Measurements from ENCODE around the gene STK38L.

Gene STK38L

DNA sequence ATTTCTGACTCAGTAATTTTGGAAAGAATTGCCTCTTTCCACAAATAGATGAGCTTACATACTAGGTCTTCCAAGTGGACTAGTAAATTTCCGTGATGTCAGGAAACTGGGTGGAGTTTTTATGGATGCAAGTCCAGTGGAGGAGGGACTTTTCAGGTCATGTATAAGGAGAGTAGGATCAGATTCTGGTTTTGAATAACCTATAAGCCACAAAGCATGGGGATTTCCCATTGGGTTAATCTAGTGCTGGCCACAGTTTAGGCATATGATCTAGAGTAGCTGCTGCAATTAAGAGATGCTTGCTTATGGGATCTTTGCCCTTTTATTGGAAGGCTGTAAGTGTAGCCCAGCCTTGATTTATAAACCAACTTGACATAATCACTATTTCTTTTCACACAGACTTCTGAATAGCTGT, 33.8 kb downstream of the STK38L start:
- DNase-seq (ENCODE audit: low spot score), result no peak

DNA sequence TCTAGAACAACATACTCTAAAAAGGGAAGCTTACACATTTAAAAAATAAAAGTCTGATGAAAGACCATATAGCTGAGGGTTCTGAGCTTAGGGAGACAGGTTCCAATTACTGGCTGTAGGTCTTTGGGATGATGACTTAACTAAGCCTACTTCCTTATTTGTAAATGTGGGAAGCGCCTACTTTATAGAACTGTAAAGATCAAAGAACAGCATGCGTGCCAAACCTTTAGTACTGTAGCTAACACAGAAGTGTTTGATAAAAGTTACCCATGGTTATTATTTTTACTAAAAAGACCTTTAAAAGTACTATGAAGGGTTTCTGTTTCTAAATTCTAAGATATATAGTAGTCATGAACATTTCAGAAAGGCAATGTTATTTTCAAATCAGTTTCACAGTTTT, 35.7 kb downstream of the STK38L start:
- no peak for DNase-seq (ENCODE audit: low spot score)

- no peak for DNase-seq (ENCODE audit: low spot score)
These were observed 36.3 kb downstream of the STK38L start for GRCh38 chr12:27280412-27280811.

DNA sequence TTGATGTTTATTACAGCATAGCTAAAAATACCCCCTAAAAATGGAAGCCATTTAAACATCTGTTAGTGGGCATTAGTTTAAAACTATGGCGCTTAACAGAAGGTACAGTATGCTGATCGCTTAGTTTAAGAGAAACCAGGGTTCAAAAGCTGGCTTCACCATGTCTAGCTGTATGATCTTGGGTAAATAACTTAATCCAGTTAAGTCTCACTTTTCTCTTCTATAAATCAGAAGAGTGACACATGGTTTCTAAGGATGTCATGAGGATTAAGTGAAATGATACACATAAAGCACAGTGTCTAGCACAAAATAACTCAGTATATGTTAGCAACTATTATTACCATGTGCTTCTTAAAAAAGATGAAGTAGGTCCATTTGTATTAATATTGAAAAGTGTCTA, 38.7 kb downstream of the STK38L start:
- DNase-seq (ENCODE audit: low spot score), result no peak

- no peak for DNase-seq (ENCODE audit: low spot score)
These were observed 39.9 kb downstream of the STK38L start for GRCh38 chr12:27284021-27284420.

- DNase-seq (ENCODE audit: low spot score), result no peak
These were observed 40.7 kb downstream of the STK38L start for GRCh38 chr12:27284751-27285150.

DNA sequence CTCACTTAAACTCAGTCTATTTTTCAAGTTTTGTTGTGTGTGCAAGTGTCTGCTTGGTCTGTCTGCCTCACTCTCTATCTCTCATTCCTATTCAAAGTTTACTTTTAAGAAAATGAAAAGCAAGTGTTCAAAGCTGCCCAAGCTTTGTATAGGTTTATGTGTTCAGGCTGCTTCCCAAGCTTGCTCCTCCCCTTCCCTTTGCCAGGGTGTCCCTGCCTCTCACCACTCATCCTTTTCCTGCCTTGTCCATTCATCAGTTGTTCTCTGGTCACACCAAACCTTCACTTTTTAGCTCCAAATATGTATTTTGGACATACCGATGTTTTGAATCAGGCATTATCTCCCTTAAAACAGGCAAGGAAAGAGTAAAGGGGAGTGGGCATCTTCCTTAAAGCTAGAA, 41.3 kb downstream of the STK38L start:
- DNase-seq (ENCODE audit: low spot score), result no peak

DNA sequence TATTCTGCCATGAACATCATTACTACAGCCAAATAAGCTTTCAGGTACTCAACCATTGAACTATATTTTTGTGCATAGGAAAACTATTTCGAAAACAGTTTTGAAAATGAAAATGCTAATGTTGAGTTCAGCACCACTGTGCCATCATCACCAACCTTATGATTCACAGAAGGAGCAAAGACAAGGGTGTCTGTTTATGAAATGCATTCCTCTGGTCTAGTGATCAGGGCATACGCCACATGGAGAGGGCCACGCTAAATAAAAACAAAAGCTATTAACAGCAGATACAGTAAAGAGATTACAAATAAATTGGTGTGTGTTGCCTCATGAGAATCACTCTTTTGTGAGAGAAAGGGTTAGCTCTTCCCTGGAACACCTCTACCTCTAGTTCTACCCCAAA, 45.3 kb downstream of the STK38L start:
- DNase-seq (ENCODE audit: low spot score), result no peak

DNA sequence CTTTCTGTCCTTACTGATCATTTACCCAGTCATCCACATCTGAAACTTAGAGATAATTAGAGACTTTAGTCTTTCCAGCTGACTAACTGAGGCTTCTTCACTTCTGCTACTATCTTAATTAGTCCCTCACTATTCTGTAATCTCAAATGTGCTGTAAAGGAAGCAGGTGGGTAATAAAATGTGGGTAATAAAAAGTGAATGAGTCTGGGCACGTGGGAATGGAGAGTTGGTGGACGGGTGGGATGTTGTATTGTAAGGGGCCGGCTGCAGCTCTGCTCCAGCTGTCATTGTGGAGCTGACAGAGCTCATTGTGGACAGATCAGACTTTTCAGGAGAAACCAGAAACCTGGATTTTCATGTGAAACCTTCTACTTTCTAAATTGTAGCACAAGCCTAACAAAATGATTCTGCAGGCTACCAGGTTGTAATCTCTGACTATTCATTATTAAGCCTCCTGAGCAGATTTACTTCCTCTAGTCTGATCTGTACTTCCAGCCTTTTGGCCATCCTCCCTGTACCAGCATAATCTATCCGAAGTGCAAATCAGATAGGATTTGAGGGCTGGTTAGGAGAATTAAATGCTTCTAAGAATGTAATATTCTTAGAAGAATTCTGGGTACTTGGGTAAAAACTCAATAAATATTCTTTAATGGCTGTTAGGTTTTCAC, 46.5 kb downstream of the STK38L start:
- DNase-seq (ENCODE audit: low spot score), result no peak

DNA sequence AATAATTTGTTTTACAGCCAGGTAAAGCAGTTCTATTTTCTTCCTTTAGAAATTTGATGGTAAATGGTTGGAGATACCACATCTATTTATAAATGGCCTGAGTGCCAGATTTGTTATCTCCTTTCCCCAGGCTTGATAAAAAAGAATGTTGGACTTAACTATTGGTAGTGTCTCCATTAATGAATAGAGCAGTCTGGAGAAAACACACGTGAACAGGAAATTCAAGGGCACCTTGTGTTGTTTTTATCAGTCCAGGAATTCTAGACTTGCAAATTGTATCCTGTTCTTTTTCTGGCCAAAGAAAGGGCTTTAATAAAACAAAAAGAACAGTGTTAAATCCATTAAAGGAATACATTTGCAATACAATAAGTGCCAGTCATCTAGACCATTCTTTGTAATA, 47.8 kb downstream of the STK38L start:
- DNase-seq (ENCODE audit: low spot score), result no peak

DNA sequence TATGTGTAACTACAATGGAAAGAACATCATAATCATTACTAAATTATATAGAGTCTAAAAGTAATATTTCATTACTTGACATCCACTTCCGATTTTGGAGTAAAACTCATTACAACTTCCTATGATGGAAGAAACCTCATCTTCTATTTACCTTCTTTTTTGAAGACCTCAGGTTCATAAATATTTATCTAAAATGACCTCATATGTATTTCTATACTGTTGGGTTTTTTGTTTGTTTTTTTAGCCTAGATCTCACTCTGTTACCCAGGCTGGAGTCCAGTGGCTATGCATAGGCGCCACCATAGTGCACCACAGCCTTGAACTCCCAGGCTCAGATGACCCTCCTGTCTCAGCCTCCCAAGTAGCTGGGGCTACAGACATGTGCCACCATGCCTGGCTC, 48.6 kb downstream of the STK38L start:
- DNase-seq (ENCODE audit: low spot score), result no peak

DNA sequence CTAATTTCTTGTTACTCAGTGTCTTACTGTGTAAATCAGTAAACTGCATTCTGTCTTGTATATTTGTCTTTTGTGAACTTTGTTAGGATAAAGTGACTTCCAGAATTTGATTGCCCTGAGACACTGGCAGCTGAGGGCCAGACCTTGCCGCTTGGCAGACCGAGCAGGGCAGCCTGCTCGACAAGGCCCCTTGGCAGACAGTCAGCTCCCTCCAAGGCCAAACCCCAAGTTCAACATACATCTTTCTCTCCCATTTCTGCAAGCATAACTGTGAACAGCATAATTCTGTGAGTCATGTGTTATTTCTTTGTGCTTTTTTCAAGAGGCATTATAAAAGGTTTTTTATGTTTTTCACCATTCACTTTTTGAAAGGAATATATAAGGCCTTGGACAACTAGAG, 49.4 kb downstream of the STK38L start:
- DNase-seq (ENCODE audit: low spot score), result no peak

- no peak for DNase-seq (ENCODE audit: low spot score)
These were observed 52.6 kb downstream of the STK38L start for GRCh38 chr12:27296674-27297073.

DNA sequence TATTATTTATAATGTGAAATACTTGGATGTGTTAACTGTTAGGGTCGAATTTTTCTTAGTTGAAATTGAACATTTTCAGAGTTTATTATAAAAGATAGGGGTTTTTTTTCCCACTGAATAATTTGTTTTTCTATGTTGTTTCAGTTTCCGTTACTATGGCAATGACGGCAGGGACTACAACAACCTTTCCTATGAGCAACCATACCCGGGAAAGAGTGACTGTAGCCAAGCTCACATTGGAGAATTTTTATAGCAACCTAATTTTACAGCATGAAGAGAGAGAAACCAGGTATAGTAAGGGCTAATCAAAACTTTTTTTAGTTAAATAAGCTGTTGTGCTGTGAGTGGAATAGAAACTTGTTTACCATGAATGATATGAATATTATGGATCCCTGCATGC, 53.5 kb downstream of the STK38L start:
- no peak for DNase-seq (ENCODE audit: low spot score)

GRCh38 chr12:27299102-27299501, 55.0 kb downstream of the STK38L start:
- no peak for DNase-seq (ENCODE audit: low spot score)

GRCh38 chr12:27300226-27300625, 56.1 kb downstream of the STK38L start:
- DNase-seq (ENCODE audit: low spot score), result no peak

- DNase-seq (ENCODE audit: low spot score), result no peak
These were observed 59.3 kb downstream of the STK38L start for GRCh38 chr12:27303139-27304111.

DNA sequence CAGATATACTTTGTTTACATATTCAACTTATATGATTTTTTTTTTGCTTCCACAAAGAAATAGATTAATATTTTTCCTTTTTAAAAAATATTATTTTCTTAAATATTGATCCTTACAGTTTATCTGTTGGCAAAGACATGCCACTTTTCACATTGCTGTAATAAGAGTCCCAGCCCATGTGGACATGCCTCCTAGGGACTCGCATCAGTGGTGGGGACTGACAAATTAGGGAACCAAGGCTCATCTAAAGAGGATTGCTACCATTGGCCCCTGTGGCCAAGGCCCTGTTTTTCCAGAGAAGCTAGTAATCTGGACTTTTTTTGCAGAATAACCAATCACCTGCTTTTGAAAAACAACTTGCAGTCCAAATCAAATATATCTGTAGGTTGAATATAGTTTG, 60.8 kb downstream of the STK38L start:
- DNase-seq (ENCODE audit: low spot score), result no peak

DNA sequence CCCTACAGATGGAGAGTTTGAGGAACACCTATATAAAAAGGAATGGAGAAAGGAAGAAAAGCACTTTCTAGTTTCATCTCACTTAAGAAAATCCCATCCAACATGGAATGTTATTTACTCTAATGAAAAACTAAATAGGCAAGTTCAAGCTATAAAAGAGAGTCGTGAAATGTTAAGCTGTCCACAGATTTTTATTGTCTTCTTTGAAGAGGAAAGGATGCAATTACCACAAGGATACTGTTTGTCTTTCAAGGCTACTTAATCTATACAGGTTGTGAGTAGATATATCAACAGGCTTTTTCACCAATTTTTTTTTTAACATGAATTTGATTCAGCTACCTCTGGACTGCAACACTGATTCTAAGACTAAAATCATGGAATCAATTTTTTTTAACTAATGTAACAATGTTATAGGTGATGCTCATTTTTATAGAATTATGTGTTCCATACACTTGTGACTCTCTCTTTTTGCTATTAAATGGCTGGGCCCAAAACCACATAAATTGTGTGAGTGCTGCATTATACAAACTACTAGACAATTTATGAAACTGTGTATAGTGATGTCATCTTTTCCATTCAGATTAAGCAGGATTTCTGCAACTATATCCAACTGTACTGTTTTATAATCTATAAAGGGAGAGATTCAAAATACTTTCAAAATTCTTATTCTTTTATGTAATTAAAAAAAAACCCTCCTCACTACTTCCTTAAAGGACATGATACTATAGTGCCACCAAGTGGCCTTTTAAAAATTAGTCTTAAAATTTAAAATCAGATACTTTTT, 61.8 kb downstream of the STK38L start:
- peak; percentile 36 for DNase-seq (ENCODE audit: low spot score)

DNA sequence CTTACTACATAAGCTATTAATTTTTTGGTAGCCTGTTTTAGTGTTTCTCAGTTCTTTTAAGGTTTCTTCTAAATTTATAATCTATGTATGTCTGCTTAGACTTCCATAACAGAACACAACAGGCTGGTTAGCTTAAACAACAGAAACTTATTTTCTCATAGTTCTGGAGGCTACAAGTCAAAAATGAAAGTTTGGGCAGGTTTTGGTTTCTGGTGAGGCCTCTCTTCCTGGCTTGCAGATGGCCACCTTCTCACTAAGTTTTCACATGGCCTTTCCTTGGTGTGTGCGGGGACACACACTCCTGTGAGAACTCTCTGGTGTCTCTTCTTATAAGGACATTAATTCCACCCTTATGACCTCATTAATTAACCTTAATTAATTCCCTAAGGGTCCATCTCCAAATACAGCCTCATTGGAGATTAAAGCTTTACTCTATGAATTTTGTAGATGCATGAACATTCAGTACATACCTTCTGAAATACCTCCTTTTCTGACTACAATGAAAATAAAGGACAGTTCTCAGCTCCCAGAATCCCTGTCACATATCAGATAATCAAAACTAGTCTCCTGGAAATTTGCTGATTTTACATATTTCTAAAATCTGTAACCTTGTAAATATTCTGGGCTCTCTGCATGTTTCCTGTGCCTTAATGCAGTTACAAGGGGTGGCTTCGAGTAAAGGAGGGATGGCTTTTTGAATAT, 65.4 kb downstream of the STK38L start:
- no peak for DNase-seq (ENCODE audit: low spot score)

GRCh38 chr12:27309995-27310315, 65.9 kb downstream of the STK38L start:
- DNase-seq (ENCODE audit: low spot score), result no peak

GRCh38 chr12:27316947-27317346, 72.9 kb downstream of the STK38L start:
- no peak for DNase-seq (ENCODE audit: low spot score)
